ENCODE measurements around the gene SCN3A. TPM values are rescaled to one million over a fixed set of nuclear protein-coding genes. Genes with fewer than 3 reads are reported as not detected.

SCN3A gene
- total RNA-seq (1 to 10 TPM in 3 of 10 donors, under 1 TPM in 7; 0.53 to 2.6 (median 0.82) TPM), polyA plus RNA-seq (1 to 10 TPM in 1 of 2 donors, under 1 TPM in 1; 0.35 to 2.5 TPM)
- long read RNA-seq, donor 1: 0 reads
- long read RNA-seq, donor 2: 0 reads
- long read RNA-seq, donor 3, partial matches to known transcripts: 1 of 2 reads
- long read RNA-seq, donor 3, other reads (novel, unspliced or antisense): 1 of 2 reads

DNA sequence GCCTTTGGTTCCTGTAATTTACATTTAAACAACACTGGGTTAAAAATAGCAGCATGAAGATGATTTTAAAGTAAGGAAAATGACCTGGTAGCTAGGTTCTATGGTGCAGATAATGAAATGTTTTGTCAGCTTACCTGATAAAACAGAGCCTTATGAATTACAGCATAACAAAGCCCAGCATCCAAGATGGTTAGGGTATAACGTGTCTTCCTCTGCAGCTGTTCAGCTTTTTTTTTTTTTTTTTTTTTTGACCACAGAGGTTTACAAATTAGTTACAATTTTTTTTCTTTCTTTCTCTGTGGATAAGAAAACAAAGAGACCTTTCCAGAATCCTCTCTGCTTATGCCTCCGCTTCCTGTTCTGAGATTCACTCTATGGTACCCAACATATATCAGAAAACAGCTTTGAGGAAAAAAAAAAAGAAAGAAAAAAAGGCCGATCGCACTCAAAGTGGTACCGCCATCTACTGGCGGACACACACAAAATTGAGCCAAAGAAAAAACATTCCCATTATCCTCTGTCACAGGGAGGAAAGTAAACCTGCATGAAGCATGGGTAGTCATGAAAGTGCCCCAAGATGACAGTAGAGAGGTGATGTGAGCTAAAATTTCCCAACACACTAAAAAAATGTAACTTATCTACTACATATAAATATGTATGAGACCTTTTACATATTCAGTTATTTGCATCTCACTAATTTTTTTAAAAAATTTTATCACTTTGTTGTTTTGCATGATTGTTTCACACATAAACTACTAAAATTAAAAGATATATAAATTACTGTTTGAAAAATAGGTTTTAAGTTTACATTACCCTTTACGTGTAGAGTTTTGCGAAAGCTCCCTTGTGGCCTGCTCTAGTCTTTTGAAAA, at the start of gene SCN3A:
SCN3A (minus strand) TSS at position 362 of the 871 bp plus-strand sequence. CDS start 27,656 bp downstream, outside the sequence.
- intact Hi-C loops (cut with DNase I): loop anchor here in 9 of 10 donors (1.0 to 5.0 kb wide), 7 partner anchors 187 to 211 kb away; no protein-coding TSS in a partner anchor
- TF ChIP-seq, protein P1, sequence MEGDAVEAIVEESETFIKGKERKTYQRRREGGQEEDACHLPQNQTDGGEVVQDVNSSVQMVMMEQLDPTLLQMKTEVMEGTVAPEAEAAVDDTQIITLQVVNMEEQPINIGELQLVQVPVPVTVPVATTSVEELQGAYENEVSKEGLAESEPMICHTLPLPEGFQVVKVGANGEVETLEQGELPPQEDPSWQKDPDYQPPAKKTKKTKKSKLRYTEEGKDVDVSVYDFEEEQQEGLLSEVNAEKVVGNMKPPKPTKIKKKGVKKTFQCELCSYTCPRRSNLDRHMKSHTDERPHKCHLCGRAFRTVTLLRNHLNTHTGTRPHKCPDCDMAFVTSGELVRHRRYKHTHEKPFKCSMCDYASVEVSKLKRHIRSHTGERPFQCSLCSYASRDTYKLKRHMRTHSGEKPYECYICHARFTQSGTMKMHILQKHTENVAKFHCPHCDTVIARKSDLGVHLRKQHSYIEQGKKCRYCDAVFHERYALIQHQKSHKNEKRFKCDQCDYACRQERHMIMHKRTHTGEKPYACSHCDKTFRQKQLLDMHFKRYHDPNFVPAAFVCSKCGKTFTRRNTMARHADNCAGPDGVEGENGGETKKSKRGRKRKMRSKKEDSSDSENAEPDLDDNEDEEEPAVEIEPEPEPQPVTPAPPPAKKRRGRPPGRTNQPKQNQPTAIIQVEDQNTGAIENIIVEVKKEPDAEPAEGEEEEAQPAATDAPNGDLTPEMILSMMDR (IDR thresholded peaks at IDR 0.05): peak; percentile 35 to 83 (median 73)
- DNase-seq: peak; percentile 6 to 10
- H3K36me3 ChIP-seq: no peaks in the 10 kb centered on the region
- no peak within 1 kb of the TSS for H3K27ac ChIP-seq
- peak in 1 of 8 donors; percentile 19 for ATAC-seq
- no peaks in the 10 kb centered on the region for H3K27me3 ChIP-seq
- WGBS, 2 donors: 20 to 22% methylated on average over 8 of the region's 8 CpGs
- H3K9me3 ChIP-seq: no peaks in the 10 kb centered on the region
- H3K4me3 ChIP-seq: peak within 1 kb of the TSS in 7 of 10 donors; percentile 1 to 37 (median 18)
- no peaks in the 10 kb centered on the region for H3K4me1 ChIP-seq

DNA sequence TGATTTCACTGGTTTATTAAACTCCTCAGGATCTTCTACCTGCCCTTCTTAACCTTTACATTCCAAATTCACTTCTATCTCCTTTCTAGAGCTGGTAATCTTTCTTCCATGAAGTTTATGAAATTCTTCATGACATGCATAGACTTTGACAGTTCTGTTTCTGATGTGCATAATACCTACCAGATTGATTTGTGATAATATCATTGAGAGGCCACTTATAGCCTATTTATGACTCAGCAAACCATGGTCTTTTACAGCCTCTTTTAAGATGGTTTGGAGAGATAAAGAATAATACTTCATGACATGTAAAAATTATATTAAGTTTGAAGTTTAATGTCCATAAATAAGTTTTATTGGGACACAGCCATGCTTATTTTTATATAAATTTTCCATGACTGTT, 49.3 kb upstream of the SCN3A start:
- no peaks in the 10 kb centered on the region for H3K9me3 ChIP-seq
- TF ChIP-seq, protein P1 (IDR thresholded peaks at IDR 0.05): no peak
- H3K27me3 ChIP-seq: no peaks in the 10 kb centered on the region
- ATAC-seq (no peak), DNase-seq (no peak)
- intact Hi-C loops (cut with DNase I): no loop called here
- no peaks in the 10 kb centered on the region for H3K4me1 ChIP-seq
- H3K27ac ChIP-seq: no peak overlapping the region
- no peak overlapping the region for H3K4me3 ChIP-seq
- no peaks in the 10 kb centered on the region for H3K36me3 ChIP-seq

DNA sequence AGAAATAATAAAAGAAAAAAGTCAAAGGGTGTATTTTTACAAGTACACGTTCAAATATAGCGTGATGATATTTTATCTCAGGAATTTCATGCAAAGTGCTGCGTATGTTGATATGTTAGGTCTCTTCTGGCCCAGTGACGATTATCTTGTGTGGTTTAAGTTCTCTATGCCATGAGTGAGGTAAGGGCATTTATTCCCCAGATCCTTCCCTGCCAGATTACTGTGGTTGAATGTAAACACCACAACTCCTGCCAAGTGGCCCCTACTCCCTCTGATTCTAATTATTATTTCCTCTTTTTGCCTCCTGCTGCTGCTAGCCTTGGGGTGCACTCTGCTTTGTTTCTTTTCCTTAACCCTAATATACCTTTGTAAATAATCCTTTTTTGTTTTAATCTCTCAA, 47.5 kb upstream of the SCN3A start:
- WGBS, 2 donors: 53 to 54% methylated on average over 4 of the region's 4 CpGs
- DNase-seq (no peak), ATAC-seq (no peak)
- Histone ChIP-seq H3K4me1 (no peaks in the 10 kb centered on the region), H3K4me3 (no peak overlapping the region), H3K9me3 (no peaks in the 10 kb centered on the region), H3K27me3 (no peaks in the 10 kb centered on the region), H3K27ac (no peak overlapping the region), H3K36me3 (no peaks in the 10 kb centered on the region)
- intact Hi-C loops (cut with DNase I): no loop called here
- TF ChIP-seq, protein P1 (IDR thresholded peaks at IDR 0.05): no peak

DNA sequence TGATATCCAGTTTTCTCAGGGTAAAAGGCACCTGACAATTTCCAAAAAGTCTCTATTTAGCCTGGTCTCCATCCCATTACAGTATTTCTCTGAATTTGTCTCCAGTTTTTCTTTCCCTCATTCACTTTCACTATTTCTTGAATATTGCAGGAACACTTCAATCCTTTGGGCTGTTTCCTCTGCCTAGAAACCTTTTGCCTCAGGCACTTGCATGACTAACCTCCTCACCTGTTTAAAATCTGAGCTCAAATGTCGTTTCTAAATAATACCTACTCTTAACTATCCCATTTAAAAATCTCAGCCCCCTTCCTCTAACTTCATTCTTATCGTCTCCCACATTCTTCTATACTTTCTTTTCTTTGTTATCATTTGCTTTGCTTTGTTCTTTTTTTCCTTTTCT, 44.4 kb upstream of the SCN3A start:
- no peaks in the 10 kb centered on the region for H3K27me3 ChIP-seq
- DNase-seq (no peak), ATAC-seq (no peak)
- H3K4me3 ChIP-seq: no peak overlapping the region
- intact Hi-C loops (cut with DNase I): loop anchor here in 1 of 10 donors (10.0 kb wide), 1 partner anchor 47 kb away; no protein-coding TSS in a partner anchor
- H3K4me1 ChIP-seq: no peaks in the 10 kb centered on the region
- TF ChIP-seq, protein P1 (IDR thresholded peaks at IDR 0.05): no peak
- H3K36me3 ChIP-seq: no peaks in the 10 kb centered on the region
- WGBS, 2 donors: 53 to 65% methylated on average over 2 of the region's 2 CpGs
- H3K27ac ChIP-seq: no peak overlapping the region
- no peaks in the 10 kb centered on the region for H3K9me3 ChIP-seq

Measured in heart right ventricle (tissue), 16 donors.